Tibial nerve (tissue), 3 donors: ENCODE data around the gene PTPRD.

Experiments used
- POLR2A ChIP-seq, 2 donors: fragments of 450-650 bp; IDR thresholded peaks; one replicate each; pipeline ENCODE4 v1.6.1; 2017; ENCODE audit warnings: antibody characterized with exemption in 2 of 2, mild to moderate bottlenecking in 2 of 2, moderate library complexity in 2 of 2
- TF ChIP-seq, protein P1 (sequence below), 5 experiments: fragments of 200-600 bp in 3 of 5; fragments of 450-650 bp in 2 of 5; sonication (generic) in 3 of 5; IDR thresholded peaks; one replicate each; pipeline ENCODE4 v1.5.1; 2016 to 2019; ENCODE audit warnings: antibody characterized with exemption in 5 of 5, mild to moderate bottlenecking in 3 of 5, moderate library complexity in 2 of 5

DNA sequence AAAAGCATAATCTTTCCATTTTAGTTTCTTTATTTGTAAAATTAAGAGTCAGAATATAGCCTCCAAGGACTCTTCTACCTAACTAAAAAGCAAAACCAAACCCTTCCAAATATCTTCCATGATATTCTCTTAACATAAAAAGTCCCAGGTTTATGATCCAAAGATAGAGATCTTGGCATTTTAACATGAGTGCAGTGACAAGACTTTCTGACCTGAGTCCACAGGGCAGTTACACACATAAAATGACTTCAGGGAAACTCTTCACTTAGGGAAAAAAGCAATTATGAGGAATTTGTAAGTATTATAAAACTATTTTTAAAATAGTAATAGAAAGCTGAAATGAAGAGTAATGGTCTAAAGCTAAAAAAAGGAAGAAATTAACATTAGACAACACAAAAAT, 2040.6 kb downstream of the PTPRD start:
- no peak for TF ChIP-seq POLR2A (IDR thresholded peaks at IDR 0.05)
- TF ChIP-seq, protein P1, sequence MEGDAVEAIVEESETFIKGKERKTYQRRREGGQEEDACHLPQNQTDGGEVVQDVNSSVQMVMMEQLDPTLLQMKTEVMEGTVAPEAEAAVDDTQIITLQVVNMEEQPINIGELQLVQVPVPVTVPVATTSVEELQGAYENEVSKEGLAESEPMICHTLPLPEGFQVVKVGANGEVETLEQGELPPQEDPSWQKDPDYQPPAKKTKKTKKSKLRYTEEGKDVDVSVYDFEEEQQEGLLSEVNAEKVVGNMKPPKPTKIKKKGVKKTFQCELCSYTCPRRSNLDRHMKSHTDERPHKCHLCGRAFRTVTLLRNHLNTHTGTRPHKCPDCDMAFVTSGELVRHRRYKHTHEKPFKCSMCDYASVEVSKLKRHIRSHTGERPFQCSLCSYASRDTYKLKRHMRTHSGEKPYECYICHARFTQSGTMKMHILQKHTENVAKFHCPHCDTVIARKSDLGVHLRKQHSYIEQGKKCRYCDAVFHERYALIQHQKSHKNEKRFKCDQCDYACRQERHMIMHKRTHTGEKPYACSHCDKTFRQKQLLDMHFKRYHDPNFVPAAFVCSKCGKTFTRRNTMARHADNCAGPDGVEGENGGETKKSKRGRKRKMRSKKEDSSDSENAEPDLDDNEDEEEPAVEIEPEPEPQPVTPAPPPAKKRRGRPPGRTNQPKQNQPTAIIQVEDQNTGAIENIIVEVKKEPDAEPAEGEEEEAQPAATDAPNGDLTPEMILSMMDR (IDR thresholded peaks at IDR 0.05) = no peak
